ENCODE results near the gene TPD52L1.

TPD52L1 gene

GRCh38 chr6:125112934-125113333, 40.6 kb upstream of the TPD52L1 start:
- CTCF ChIA-PET: interaction anchor here (0.6 to 2.4 kb wide), 2 partner anchors 242 to 746 kb away, joined by 5 to 27 read pairs; no protein-coding TSS in a partner anchor
- no peak for DNase-seq (ENCODE audit: low spot score)
- H3K27ac ChIP-seq: no peak overlapping the region
- TF ChIP-seq, protein P1, sequence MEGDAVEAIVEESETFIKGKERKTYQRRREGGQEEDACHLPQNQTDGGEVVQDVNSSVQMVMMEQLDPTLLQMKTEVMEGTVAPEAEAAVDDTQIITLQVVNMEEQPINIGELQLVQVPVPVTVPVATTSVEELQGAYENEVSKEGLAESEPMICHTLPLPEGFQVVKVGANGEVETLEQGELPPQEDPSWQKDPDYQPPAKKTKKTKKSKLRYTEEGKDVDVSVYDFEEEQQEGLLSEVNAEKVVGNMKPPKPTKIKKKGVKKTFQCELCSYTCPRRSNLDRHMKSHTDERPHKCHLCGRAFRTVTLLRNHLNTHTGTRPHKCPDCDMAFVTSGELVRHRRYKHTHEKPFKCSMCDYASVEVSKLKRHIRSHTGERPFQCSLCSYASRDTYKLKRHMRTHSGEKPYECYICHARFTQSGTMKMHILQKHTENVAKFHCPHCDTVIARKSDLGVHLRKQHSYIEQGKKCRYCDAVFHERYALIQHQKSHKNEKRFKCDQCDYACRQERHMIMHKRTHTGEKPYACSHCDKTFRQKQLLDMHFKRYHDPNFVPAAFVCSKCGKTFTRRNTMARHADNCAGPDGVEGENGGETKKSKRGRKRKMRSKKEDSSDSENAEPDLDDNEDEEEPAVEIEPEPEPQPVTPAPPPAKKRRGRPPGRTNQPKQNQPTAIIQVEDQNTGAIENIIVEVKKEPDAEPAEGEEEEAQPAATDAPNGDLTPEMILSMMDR (conservative IDR thresholded peaks at IDR 0.05; ENCODE audit: low read depth): no peak
- POLR2A ChIA-PET (ENCODE audit: low non-redundant PET): no interaction called here

DNA sequence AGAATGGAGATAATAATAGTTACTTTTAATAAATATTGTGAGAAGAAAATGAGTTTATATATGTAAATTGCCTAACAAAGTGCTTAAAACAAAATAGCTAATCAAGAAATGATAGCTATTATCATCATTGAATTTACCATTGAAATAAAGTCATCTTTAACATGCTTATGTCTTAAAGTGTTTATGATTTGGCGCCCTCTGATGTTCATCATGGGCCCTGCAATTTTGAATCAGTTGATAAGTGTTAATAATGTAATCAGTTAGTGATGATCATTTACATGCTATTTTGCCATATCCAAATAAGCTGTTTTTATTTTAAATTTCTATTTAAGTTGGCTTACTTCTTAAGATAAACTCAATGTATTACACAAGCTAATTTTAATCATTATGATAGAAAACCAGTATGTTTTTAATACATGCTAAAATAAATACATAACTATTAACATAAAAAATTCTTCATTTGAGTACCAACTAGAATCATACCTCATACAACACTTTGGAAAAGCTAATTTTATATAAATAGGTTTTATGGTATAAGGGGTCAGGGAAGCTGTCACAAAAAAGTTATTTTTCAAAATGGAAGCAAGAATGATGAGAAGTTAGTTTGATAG, 39.2 kb upstream of the TPD52L1 start:
- no peak overlapping the region for H3K27ac ChIP-seq
- CTCF ChIA-PET: interaction anchor here (0.6 to 2.4 kb wide), 8 partner anchors 15 to 1214 kb away, joined by 3 to 27 read pairs (median 6); no protein-coding TSS in a partner anchor
- POLR2A ChIA-PET (ENCODE audit: low non-redundant PET): no interaction called here
- TF ChIP-seq, protein P1 (conservative IDR thresholded peaks at IDR 0.05; ENCODE audit: low read depth): peak; percentile 89
- DNase-seq (ENCODE audit: low spot score): peak; percentile 34

DNA sequence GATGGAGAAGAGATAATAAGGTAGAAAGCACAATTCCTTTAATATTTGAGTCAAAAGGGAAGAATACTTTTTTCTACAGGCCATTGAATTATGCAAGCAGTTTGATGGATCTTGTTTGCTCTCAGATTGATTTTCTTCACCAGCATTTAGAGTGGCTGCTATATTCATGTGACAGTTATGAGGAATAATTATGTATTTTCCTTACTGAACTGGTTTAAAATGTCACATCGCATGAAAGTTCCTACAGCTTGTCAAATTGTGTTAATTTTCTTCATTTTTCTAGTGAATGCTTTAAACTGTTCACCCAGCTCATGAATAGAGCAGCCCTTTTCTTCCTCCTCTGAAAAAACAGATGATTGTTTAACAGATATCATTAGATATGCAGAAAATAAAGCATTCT, 37.4 kb upstream of the TPD52L1 start:
- ChIA-PET CTCF (no interaction called here), POLR2A (ENCODE audit: low non-redundant PET) (no interaction called here)
- no peak for DNase-seq (ENCODE audit: low spot score)
- TF ChIP-seq, protein P1 (conservative IDR thresholded peaks at IDR 0.05; ENCODE audit: low read depth): no peak
- H3K27ac ChIP-seq: no peak overlapping the region

DNA sequence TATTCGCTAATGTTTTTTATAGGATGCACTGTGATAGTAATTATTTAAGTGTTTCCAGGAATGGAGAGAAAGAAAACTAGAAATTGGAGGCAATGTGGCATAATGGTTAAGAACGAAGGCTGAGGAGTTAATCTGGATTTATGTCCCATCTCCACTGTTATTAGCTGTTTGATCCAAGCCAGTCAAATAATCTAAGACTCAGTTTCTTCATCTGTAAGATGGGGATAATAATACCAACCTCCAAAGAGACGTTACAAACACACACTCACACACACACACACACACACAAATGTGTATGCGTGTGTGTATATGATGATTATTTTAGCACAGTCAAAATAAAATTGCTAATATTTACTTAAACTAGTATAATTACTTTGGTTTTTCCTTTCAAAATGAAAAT, 36.9 kb upstream of the TPD52L1 start:
- ChIA-PET POLR2A (ENCODE audit: low non-redundant PET) (no interaction called here), CTCF (no interaction called here)
- no peak overlapping the region for H3K27ac ChIP-seq
- TF ChIP-seq, protein P1 (conservative IDR thresholded peaks at IDR 0.05; ENCODE audit: low read depth): no peak
- DNase-seq (ENCODE audit: low spot score): no peak

- ChIA-PET CTCF (no interaction called here), POLR2A (ENCODE audit: low non-redundant PET) (no interaction called here)
- no peak overlapping the region for H3K27ac ChIP-seq
- DNase-seq (ENCODE audit: low spot score): no peak
- TF ChIP-seq, protein P1 (conservative IDR thresholded peaks at IDR 0.05; ENCODE audit: low read depth): no peak
Measured at GRCh38 chr6:125117818-125118217, 35.8 kb upstream of the TPD52L1 start.

GRCh38 chr6:125120054-125120590, 33.5 kb upstream of the TPD52L1 start:
- H3K27ac ChIP-seq: no peak overlapping the region
- DNase-seq (ENCODE audit: low spot score): no peak
- ChIA-PET POLR2A (ENCODE audit: low non-redundant PET) (no interaction called here), CTCF (interaction anchor here (0.7 to 1.9 kb wide), 2 partner anchors 250 to 684 kb away, joined by 3 to 11 read pairs; no protein-coding TSS in a partner anchor)
- TF ChIP-seq, protein P1 (conservative IDR thresholded peaks at IDR 0.05; ENCODE audit: low read depth): no peak

Data from RWPE1 (cell line).